ENCODE results near the gene CFTR. TPM values are rescaled to one million over a fixed set of nuclear protein-coding genes. Genes with fewer than 3 reads are reported as not detected.

The CFTR gene
- total RNA-seq, 2 experiments from 2014 or later: not detected

DNA sequence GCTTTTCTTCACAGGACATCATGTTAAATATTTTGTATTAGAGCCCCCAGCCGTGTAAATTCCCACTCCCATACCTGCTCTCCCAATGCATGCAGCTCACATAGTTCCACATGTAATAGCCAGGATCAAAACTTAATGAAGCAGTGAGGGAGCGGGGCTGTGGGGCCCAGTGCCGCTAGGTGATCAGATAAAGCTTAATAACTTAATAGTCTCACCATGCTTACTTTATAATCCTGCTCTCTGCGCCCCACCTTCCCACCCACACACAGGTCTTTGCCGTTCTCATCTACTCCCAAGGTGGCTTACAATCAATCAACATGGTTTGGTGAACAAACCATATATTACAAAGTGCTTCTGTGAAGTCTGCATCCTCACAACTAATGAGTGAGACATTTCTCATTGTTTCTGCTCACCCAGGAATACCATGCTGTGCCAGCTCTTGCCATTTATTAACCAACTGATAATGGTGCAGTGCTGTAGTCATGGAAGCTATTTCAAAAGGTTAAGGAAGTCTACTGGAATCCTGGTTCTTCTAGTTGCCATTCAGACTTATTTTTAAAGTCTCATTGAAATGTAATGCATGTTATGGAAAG lies 237.0 kb downstream of the CFTR start:
- Histone ChIP-seq H3K27ac (ENCODE audit: low read depth in 1 of 2, low read length in 2 of 2) (no peak overlapping the region), H3K27me3 (ENCODE audit: control insufficient read depth in 1 of 2, insufficient read depth in 2 of 2, low read length in 2 of 2) (no peaks in the 10 kb centered on the region), H3K36me3 (ENCODE audit: insufficient read depth, low read length) (no peaks in the 10 kb centered on the region), H3K4me1 (ENCODE audit: insufficient read depth, low read length) (no peaks in the 10 kb centered on the region), H3K4me3 (ENCODE audit: low read length) (no peak overlapping the region), H3K9me3 (ENCODE audit: control insufficient read depth in 1 of 2, insufficient read depth in 1 of 2, low read length in 2 of 2) (no peaks in the 10 kb centered on the region)
- Mint-ChIP-seq H3K27me3 (peaks cover 5% of the 10 kb centered on the region), H3K9me3 (no peaks in the 10 kb centered on the region), H3K4me3 (no peak overlapping the region), H3K4me1 (ENCODE audit: low read depth) (no peaks in the 10 kb centered on the region), H3K36me3 (ENCODE audit: low read depth) (no peaks in the 10 kb centered on the region), H3K27ac (no peak overlapping the region)
- CTCF ChIA-PET: no interaction called here
- intact Hi-C loops (cut with DNase I, micrococcal nuclease): no loop called here
- ATAC-seq (ENCODE audit: poor library complexity) (no peak), DNase-seq (no peak)
- POLR2A ChIA-PET: no interaction called here
- no peak for TF ChIP-seq CTCF (IDR thresholded peaks at IDR 0.05)

GRCh38 chr7:117717357-117717756 lies 237.5 kb downstream of the CFTR start:
- H3K9me3 Mint-ChIP-seq: no peaks in the 10 kb centered on the region
- H3K4me3 Mint-ChIP-seq: no peak overlapping the region
- TF ChIP-seq CTCF (IDR thresholded peaks at IDR 0.05): no peak
- intact Hi-C loops (cut with DNase I, micrococcal nuclease): no loop called here
- peaks cover 5% of the 10 kb centered on the region for H3K27me3 Mint-ChIP-seq
- H3K36me3 Mint-ChIP-seq (ENCODE audit: low read depth): no peaks in the 10 kb centered on the region
- ATAC-seq (ENCODE audit: poor library complexity) (no peak), DNase-seq (no peak)
- POLR2A ChIA-PET: no interaction called here
- no peaks in the 10 kb centered on the region for H3K27me3 ChIP-seq (ENCODE audit: control insufficient read depth in 1 of 2, insufficient read depth in 2 of 2, low read length in 2 of 2)
- CTCF ChIA-PET: no interaction called here
- no peaks in the 10 kb centered on the region for H3K4me1 ChIP-seq (ENCODE audit: insufficient read depth, low read length)
- H3K4me3 ChIP-seq (ENCODE audit: low read length): no peak overlapping the region
- no peaks in the 10 kb centered on the region for H3K4me1 Mint-ChIP-seq (ENCODE audit: low read depth)
- H3K9me3 ChIP-seq (ENCODE audit: control insufficient read depth in 1 of 2, insufficient read depth in 1 of 2, low read length in 2 of 2): no peaks in the 10 kb centered on the region
- H3K27ac ChIP-seq (ENCODE audit: low read depth in 1 of 2, low read length in 2 of 2): no peak overlapping the region
- no peaks in the 10 kb centered on the region for H3K36me3 ChIP-seq (ENCODE audit: insufficient read depth, low read length)
- no peak overlapping the region for H3K27ac Mint-ChIP-seq

Other genes starting within 250 kb of the CFTR start
- not detected for gene WNT2, start 157.0 kb upstream of the CFTR start, total RNA-seq
- not detected for gene ASZ1, start 52.5 kb upstream of the CFTR start, total RNA-seq

Measured in CD4-positive, alpha-beta T cell (primary cell).